SU-DHL-6 (cell line): ENCODE results near the gene NLGN1.

ENCODE experiments used
- EZH2phosphoT487 ChIP-seq: fragments of 200-600 bp; sonication (generic), shearing (Covaris generic); conservative IDR thresholded peaks from 2 replicates; pipeline ENCODE4 v1.6.1; 2018; ENCODE audit warnings: mild to moderate bottlenecking, antibody characterized with exemption, low read length, moderate library complexity, mixed read lengths
- TF ChIP-seq, protein P1 (sequence below): fragments of 200-600 bp; sonication (generic); IDR thresholded peaks from one replicate; pipeline ENCODE4 v1.5.1; 2017; ENCODE audit warnings: antibody characterized with exemption, mild to moderate bottlenecking, low read length, moderate library complexity; ENCODE audit not compliant: insufficient read depth, poor library complexity, severe bottlenecking

- TF ChIP-seq, protein P1, sequence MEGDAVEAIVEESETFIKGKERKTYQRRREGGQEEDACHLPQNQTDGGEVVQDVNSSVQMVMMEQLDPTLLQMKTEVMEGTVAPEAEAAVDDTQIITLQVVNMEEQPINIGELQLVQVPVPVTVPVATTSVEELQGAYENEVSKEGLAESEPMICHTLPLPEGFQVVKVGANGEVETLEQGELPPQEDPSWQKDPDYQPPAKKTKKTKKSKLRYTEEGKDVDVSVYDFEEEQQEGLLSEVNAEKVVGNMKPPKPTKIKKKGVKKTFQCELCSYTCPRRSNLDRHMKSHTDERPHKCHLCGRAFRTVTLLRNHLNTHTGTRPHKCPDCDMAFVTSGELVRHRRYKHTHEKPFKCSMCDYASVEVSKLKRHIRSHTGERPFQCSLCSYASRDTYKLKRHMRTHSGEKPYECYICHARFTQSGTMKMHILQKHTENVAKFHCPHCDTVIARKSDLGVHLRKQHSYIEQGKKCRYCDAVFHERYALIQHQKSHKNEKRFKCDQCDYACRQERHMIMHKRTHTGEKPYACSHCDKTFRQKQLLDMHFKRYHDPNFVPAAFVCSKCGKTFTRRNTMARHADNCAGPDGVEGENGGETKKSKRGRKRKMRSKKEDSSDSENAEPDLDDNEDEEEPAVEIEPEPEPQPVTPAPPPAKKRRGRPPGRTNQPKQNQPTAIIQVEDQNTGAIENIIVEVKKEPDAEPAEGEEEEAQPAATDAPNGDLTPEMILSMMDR, result no peak
- TF ChIP-seq EZH2phosphoT487, result no peak
Observed at GRCh38 chr3:173887888-173888287, 490.3 kb downstream of the NLGN1 start.
